Heart left ventricle (tissue), 16 donors: ENCODE results near the gene ABCF3. TPM values are rescaled to one million over a fixed set of nuclear protein-coding genes. Genes with fewer than 3 reads are reported as not detected.
A peak's percentile ranks its signal among the peaks of the same experiment; 100 is the strongest.

Experiments used
- ATAC-seq, 4 donors: fragments of 200-7000 bp; cut with Tn5 transposase; one replicate each; pipeline ENCODE4 v1.9.1; 2020 to 2022; ENCODE audit warnings: moderate library complexity in 4 of 4, mild to moderate bottlenecking in 3 of 4, moderate number of reproducible peaks in 1 of 4
- DNase-seq, 5 donors: peaks; one replicate each; pipeline ENCODE4 v3.0.0-alpha.2; 2020
- H3K27ac ChIP-seq, 12 donors: fragments of 200-600 bp; sonication (generic) in 4 of 12; one replicate each; pipeline versions ENCODE4 v1.5.0 to v1.8.0; 2016 to 2022; ENCODE audit warnings: mild to moderate bottlenecking in 2 of 12
- H3K27me3 ChIP-seq, 9 donors: fragments of 200-600 bp; sonication (generic) in 2 of 9; one replicate each; pipeline versions ENCODE4 v1.5.1 to v1.8.0; 2016 to 2022; ENCODE audit warnings: mild to moderate bottlenecking in 3 of 9
- H3K36me3 ChIP-seq, 9 donors: fragments of 200-600 bp; sonication (generic) in 2 of 9; one replicate each; pipeline versions ENCODE4 v1.5.0 to v1.8.0; 2018 to 2022; ENCODE audit warnings: mild to moderate bottlenecking in 2 of 9
- H3K4me1 ChIP-seq, 12 donors: fragments of 200-600 bp; sonication (generic) in 4 of 12; one replicate each; pipeline versions ENCODE4 v1.5.0 to v1.8.0; 2016 to 2022; ENCODE audit warnings: mild to moderate bottlenecking in 3 of 12
- H3K4me3 ChIP-seq, 12 donors: fragments of 200-600 bp; sonication (generic) in 4 of 12; one replicate each; pipeline versions ENCODE4 v1.5.0 to v1.8.0; 2017 to 2022; ENCODE audit warnings: mild to moderate bottlenecking in 9 of 12, moderate library complexity in 4 of 12
- H3K9me3 ChIP-seq, 12 donors: fragments of 200-600 bp; sonication (generic) in 4 of 12; one replicate each; pipeline versions ENCODE4 v1.5.0 to v1.8.0; 2016 to 2022; ENCODE audit warnings: mild to moderate bottlenecking in 1 of 12
- CTCF ChIP-seq, 12 donors: fragments of 200-600 bp; sonication (generic) in 4 of 12; IDR thresholded peaks; one replicate each; pipeline versions ENCODE4 v1.5.0 to v1.8.0; 2018 to 2022; ENCODE audit warnings: antibody characterized with exemption in 12 of 12, mild to moderate bottlenecking in 5 of 12
- POLR2A ChIP-seq, 2 donors: fragments of 450-650 bp; IDR thresholded peaks; one replicate each; pipeline ENCODE4 v1.6.1; 2017; ENCODE audit warnings: antibody characterized with exemption in 2 of 2, mild to moderate bottlenecking in 2 of 2, moderate library complexity in 2 of 2
- WGBS, 4 donors: extraction: QIAGEN DNeasy Blood & Tissue Kit in 2 of 4; methylation state at CpG; one replicate each; pipeline versions ENCODE4 v1.1.5 to v1.1.7; 2013 to 2018; 5-methylcytosine and 5-hydroxymethylcytosine counted together
- intact Hi-C, 10 donors: fragments of 100-400 bp; cut with DNase I; formaldehyde crosslinking; loops; one replicate each; pipeline versions ENCODE4 v1.11.1 to v1.14.2; 2022
- polyA plus RNA-seq, 2 donors: library from polyadenylated mRNA; stranded (reverse); fragments of 200-250 nt; gene quantifications; one replicate each; pipeline ENCODE4 v1.2.3, GENCODE V29; 2013
- total RNA-seq, 9 donors: library from RNA; depleted of rRNA in 2 of 9; stranded (reverse); fragments of >200 nt in 2 of 9; fragmentation: NEBNext Ultra II Directional in 3 of 9; extraction: Animal tissue kit (Norgen Biotek cat#: 25700) in 3 of 9; gene quantifications; one replicate each; pipeline versions ENCODE4 v1.1.0 to v1.2.4, GENCODE V29; 2016 to 2023
- donor health status: ischemic (EF 13 %, LVEDD 7.1; RV severe dilation, severe dysfunction).
- donor health status: healthy with polysubstance abuse.
- donor health status: DM: no; HTN: yes; CAD: no.
- donor health status: DM: no; HTN: no; CAD: no.
- donor health status: ischemic (EF 25% LVEDD 6.9; RV normal size, moderate dysfunction).
- donor health status: ischemic (EF 25% LVEDD 5.7; RV mildly dilated, moderate dysfunction).
- donor health status: healthy.
- donor health status: DM: yes; HTN: yes; CAD: no.
- donor health status: ischemic (EF 35%, LVEDD 5.7; RV mildly dilated, moderate dysfunction).
- donor health status: nonischemic (EF 11% LVEDD 7.7; RV severe dilation, severe dysfunction).
- donor health status: DM: yes; HTN: yes; CAD: no.
- donor health status: PGD.
- donor health status: ischemic (EF 29% LVEDD 5.4; RV normal size, mild dysfunction).
- donor health status: nonischemic (EF 23%, LVEDD 6.1; RV moderate dilation, normal function).

Gene ABCF3
- total and polyA plus RNA-seq, 11 donors: 58.2 to 81.9 (median 69.2) TPM

GRCh38 chr3:184155644-184156521 lies 30.1 kb upstream of the ABCF3 start:
- TF ChIP-seq CTCF (IDR thresholded peaks at IDR 0.05) (no peak), POLR2A (IDR thresholded peaks at IDR 0.05) (no peak)
- intact Hi-C loops: loop anchor here in 5 of 10 donors (1.0 to 10.0 kb wide), 6 partner anchors 18 to 91 kb away; partner anchors contain the start of genes AP2M1 (in 3 of the 5), ALG3 (in 2 of the 5), EEF1AKMT4 (in 2 of the 5) and EIF2B5 (in 2 of the 5)

GRCh38 chr3:184156522-184156955 lies 29.5 kb upstream of the ABCF3 start:
- TF ChIP-seq CTCF (IDR thresholded peaks at IDR 0.05) (no peak), POLR2A (IDR thresholded peaks at IDR 0.05) (peak in 1 of 2 donors; percentile 17)
- H3K4me1 ChIP-seq: peaks cover 2 to 70% (median 49%) of the 10 kb centered on the region in 12 donors
- WGBS, 4 donors: 0 to 4% (median 0%) methylated on average over 3 to 6 of the region's 6 CpGs
- peak overlapping the region; percentile 53 to 98 (median 94) for H3K27ac ChIP-seq
- intact Hi-C loops: loop anchor here in 3 of 10 donors (2.0 to 10.0 kb wide), 3 partner anchors 18 to 91 kb away; partner anchors contain the start of genes ALG3 (in 2 of the 3), EEF1AKMT4 (in 2 of the 3) and AP2M1 (in 1 of the 3)
- DNase-seq (peak; percentile 72 to 86 (median 85)), ATAC-seq (peak; percentile 54 to 81 (median 60))
- H3K27me3 ChIP-seq: no peaks in the 10 kb centered on the region
- H3K4me3 ChIP-seq: peak overlapping the region; percentile 63 to 99 (median 90)
- H3K9me3 ChIP-seq: no peaks in the 10 kb centered on the region
- peaks cover 0 to under 1% (median 0%) of the 10 kb centered on the region in 9 donors for H3K36me3 ChIP-seq

More at GRCh38 chr3:184155644-184156521, 30.1 kb upstream of the ABCF3 start:
- 0 to 1% (median 0%) methylated on average over 26 to 47 of the region's 47 CpGs for WGBS, 4 donors
- DNase-seq: peak in 3 of 5 donors; percentile 47 to 56 (median 53)
- Histone ChIP-seq H3K9me3 (no peaks in the 10 kb centered on the region), H3K4me3 (peak overlapping the region; percentile 63 to 99 (median 90)), H3K36me3 (no peaks in the 10 kb centered on the region), H3K4me1 (peaks cover 2 to 64% (median 45%) of the 10 kb centered on the region in 12 donors), H3K27me3 (no peaks in the 10 kb centered on the region), H3K27ac (peak overlapping the region; percentile 73 to 98 (median 94))
- ATAC-seq: peak in 3 of 4 donors; percentile 2 to 20 (median 17)

- no peaks in the 10 kb centered on the region for H3K9me3 ChIP-seq
- peak overlapping the region in 11 of 12 donors; percentile 87 to 98 (median 94) for H3K27ac ChIP-seq
- intact Hi-C loops: loop anchor here in 3 of 10 donors (2.0 to 10.0 kb wide), 3 partner anchors 18 to 90 kb away; partner anchors contain the start of genes ALG3 (in 2 of the 3), EEF1AKMT4 (in 2 of the 3) and AP2M1 (in 1 of the 3)
- DNase-seq (no peak), ATAC-seq (no peak)
- H3K4me1 ChIP-seq: peaks cover 2 to 77% (median 52%) of the 10 kb centered on the region in 12 donors
- no peaks in the 10 kb centered on the region for H3K27me3 ChIP-seq
- TF ChIP-seq POLR2A (IDR thresholded peaks at IDR 0.05): no peak
- TF ChIP-seq CTCF (IDR thresholded peaks at IDR 0.05): no peak
- H3K36me3 ChIP-seq: peaks cover 0 to 7% (median 0%) of the 10 kb centered on the region in 9 donors
- H3K4me3 ChIP-seq: peak overlapping the region in 11 of 12 donors; percentile 63 to 99 (median 90)
Measured at GRCh38 chr3:184157206-184157605, 28.8 kb upstream of the ABCF3 start.
